PFSK-1 (cell line): Measurements from ENCODE around the gene STMND1.

ENCODE experiments used
- POLR2AphosphoS5 ChIP-seq: IDR thresholded peaks from 2 replicates; pipeline ENCODE4 v1.6.1; 2012; ENCODE audit warnings: low read depth, mild to moderate bottlenecking, control low read depth, low read length, moderate library complexity
- TAF1 ChIP-seq: IDR thresholded peaks from 2 replicates; pipeline ENCODE4 v1.6.1; 2012; ENCODE audit warnings: low read length, control low read depth, borderline replicate concordance; ENCODE audit not compliant: insufficient read depth

DNA sequence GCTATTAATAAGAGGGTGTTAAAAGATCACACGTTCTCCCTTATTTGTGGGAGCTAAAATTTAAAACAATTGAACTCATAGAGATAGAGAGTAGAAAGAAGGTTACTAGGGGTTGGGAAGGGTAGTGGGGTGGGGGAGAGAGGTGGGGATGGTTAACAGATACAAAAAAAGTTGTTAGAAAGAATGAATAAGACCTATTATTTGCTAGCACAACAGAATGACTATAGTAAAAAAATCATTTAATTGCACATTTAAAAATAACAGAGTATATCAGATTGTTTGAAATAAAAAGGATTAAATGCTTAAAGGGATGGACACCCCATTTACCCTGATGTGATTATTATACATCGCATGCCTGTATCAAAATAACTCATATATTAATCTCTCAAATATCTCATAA, 43.3 kb upstream of the STMND1 start:
- TF ChIP-seq POLR2AphosphoS5: no peak
- no peak for TF ChIP-seq TAF1
